Neural crest cell (in vitro differentiated cells): ENCODE data around the gene STAB2. TPM values are rescaled to one million over a fixed set of nuclear protein-coding genes. Genes with fewer than 3 reads are reported as not detected.

Experiments
- DNase-seq: peaks from one replicate; pipeline ENCODE4 v3.0.0; 2021; ENCODE audit warnings: low read depth, mixed read lengths, low spot score
- H3K27ac Mint-ChIP-seq: one replicate; pipeline ENCODE4 v1.8.0; 2021; ENCODE audit warnings: mild to moderate bottlenecking, mixed read lengths; ENCODE audit not compliant: unreplicated experiment
- H3K27me3 Mint-ChIP-seq: 2 replicates; pipeline ENCODE4 v1.8.0; 2021; ENCODE audit warnings: low read depth, mild to moderate bottlenecking, mixed read lengths
- H3K36me3 Mint-ChIP-seq: 2 replicates; pipeline ENCODE4 v1.8.0; 2021; ENCODE audit warnings: low read depth, mild to moderate bottlenecking, mixed read lengths
- H3K4me1 Mint-ChIP-seq: 2 replicates; pipeline ENCODE4 v1.8.0; 2021; ENCODE audit warnings: mixed read lengths
- H3K4me3 Mint-ChIP-seq: one replicate; pipeline ENCODE4 v1.8.0; 2021; ENCODE audit warnings: mild to moderate bottlenecking, mixed read lengths
- H3K9me3 Mint-ChIP-seq: 2 replicates; pipeline ENCODE4 v1.8.0; 2021; ENCODE audit warnings: mixed read lengths
- CTCF ChIP-seq: fragments of 200-600 bp; sonication (generic); conservative IDR thresholded peaks from 2 replicates; pipeline ENCODE4 v1.5.0; 2021; ENCODE audit warnings: antibody characterized with exemption, mild to moderate bottlenecking
- total RNA-seq: library from RNA; stranded (reverse); gene quantifications from 2 replicates; pipeline ENCODE4 v1.2.1, GENCODE V29; 2021

STAB2 gene
- total RNA-seq, 1 donor from 2014 or later = not detected

- DNase-seq = no peak
- Mint-ChIP-seq H3K36me3 (peaks cover 13% of the 10 kb centered on the region), H3K27me3 (no peaks in the 10 kb centered on the region), H3K4me1 (peaks cover 8% of the 10 kb centered on the region), H3K27ac (no peak overlapping the region), H3K9me3 (no peaks in the 10 kb centered on the region), H3K4me3 (no peak overlapping the region)
- TF ChIP-seq CTCF = no peak
Observed at GRCh38 chr12:103793512-103794045, 206.5 kb downstream of the STAB2 start.

- H3K36me3 Mint-ChIP-seq = peaks cover 15% of the 10 kb centered on the region
- H3K4me1 Mint-ChIP-seq = peaks cover 8% of the 10 kb centered on the region
- no peak for DNase-seq
- no peak overlapping the region for H3K27ac Mint-ChIP-seq
- H3K27me3 Mint-ChIP-seq = no peaks in the 10 kb centered on the region
- no peak for TF ChIP-seq CTCF
- no peak overlapping the region for H3K4me3 Mint-ChIP-seq
- no peaks in the 10 kb centered on the region for H3K9me3 Mint-ChIP-seq
Observed at GRCh38 chr12:103794309-103795213, 207.5 kb downstream of the STAB2 start.

GRCh38 chr12:103798586-103798985, 211.5 kb downstream of the STAB2 start:
- Mint-ChIP-seq H3K9me3 (no peaks in the 10 kb centered on the region), H3K27me3 (no peaks in the 10 kb centered on the region)

GRCh38 chr12:103799504-103799856, 212.4 kb downstream of the STAB2 start:
- Mint-ChIP-seq H3K36me3 (peaks cover 12% of the 10 kb centered on the region), H3K9me3 (no peaks in the 10 kb centered on the region), H3K4me3 (no peak overlapping the region), H3K27ac (no peak overlapping the region), H3K4me1 (peaks cover 36% of the 10 kb centered on the region), H3K27me3 (no peaks in the 10 kb centered on the region)
- DNase-seq = no peak
- TF ChIP-seq CTCF = no peak

More at GRCh38 chr12:103798586-103798985, 211.5 kb downstream of the STAB2 start:
- Mint-ChIP-seq H3K4me1 (peaks cover 33% of the 10 kb centered on the region), H3K36me3 (peaks cover 12% of the 10 kb centered on the region), H3K4me3 (no peak overlapping the region), H3K27ac (no peak overlapping the region)
- no peak for DNase-seq
- TF ChIP-seq CTCF = no peak

GRCh38 chr12:103799857-103800771, 213.0 kb downstream of the STAB2 start:
- peaks cover 38% of the 10 kb centered on the region for H3K4me1 Mint-ChIP-seq
- no peak for DNase-seq
- no peak for TF ChIP-seq CTCF
- no peaks in the 10 kb centered on the region for H3K9me3 Mint-ChIP-seq
- H3K36me3 Mint-ChIP-seq = peaks cover 12% of the 10 kb centered on the region
- H3K27me3 Mint-ChIP-seq = no peaks in the 10 kb centered on the region
- H3K27ac Mint-ChIP-seq = peak overlapping the region; percentile 0
- H3K4me3 Mint-ChIP-seq = no peak overlapping the region
